GM10266 (cell line): Measurements from ENCODE around the gene GDAP2.

Experiments used
- DNase-seq: peaks from one replicate; pipeline ENCODE4 v3.0.0; 2012; ENCODE audit errors: extremely low spot score
- CTCF ChIP-seq: IDR thresholded peaks from 2 replicates; pipeline ENCODE4 v1.5.1; 2012; ENCODE audit warnings: mild to moderate bottlenecking, low read depth; ENCODE audit not compliant: control insufficient read depth, insufficient read depth; ENCODE audit errors: missing control alignments

The GDAP2 gene

DNA sequence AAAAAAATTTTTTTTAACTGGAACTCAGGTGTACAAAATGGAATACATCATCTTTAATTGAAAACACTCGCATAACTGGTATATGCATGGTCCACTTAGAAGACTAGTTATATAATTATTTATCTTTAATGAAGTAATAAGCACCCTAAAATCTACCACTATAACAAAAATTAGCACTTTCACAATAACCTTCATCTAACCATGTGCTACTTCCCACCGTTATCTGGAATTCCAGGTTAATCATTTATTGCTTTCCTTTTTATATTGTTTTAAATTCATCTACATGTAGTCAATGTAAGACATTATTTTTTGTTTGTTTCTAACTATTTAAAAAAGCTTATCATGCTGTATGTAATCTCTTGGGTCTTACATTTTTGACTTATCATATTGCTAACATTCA, 39.0 kb downstream of the GDAP2 start:
- no peak for TF ChIP-seq CTCF
- DNase-seq, result no peak

DNA sequence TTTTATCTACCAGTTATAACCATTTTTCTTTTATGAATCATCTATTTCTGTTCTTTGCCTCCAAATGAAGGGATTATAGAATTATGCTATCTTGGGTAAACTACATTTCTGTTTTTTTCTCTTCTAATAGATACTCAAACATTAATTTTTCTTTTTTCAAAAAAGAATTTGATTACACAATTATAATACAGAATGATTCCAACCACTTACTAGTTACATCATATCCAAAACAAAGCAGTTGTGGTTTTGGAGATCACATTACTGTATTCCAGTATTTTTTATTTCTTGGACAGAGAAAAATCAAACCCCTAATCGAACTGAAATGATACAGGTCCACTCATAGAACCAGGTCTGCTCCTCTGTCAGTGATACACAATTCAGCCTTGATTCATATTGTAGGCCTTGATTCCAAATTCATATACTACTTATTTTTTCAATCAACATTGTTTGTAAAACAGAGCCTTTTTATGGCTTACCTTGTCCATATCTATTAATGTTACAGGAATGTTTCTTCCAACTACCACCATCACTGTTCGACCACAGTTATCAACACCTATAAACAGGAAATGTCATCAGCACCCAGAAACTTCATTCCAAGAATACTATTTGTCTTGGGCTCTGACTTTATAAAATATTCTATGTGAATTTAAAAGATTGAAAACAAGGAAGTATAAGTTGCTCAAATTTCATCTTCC, 43.2 kb downstream of the GDAP2 start:
- no peak for TF ChIP-seq CTCF
- DNase-seq, result no peak

- no peak for TF ChIP-seq CTCF
- DNase-seq, result no peak
These were observed 45.8 kb downstream of the GDAP2 start for GRCh38 chr1:117883616-117884015.

DNA sequence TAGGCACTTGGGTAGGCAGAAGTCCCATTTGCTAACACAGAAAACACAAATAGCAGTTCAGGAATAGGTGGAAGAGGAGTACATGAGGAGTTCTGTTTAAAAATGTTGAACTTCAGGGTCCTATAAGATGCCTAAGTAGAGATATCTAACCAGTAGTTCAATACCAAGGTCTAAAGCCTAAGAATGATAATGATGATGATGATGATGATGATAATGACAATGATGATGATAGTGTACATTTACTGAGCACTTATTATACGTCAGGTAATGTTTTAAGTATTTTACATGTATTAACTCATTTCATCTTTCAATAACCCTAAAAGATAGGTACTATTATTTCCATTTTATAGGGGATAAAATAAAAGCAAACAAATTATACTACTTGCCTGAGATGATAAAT, 50.1 kb downstream of the GDAP2 start:
- TF ChIP-seq CTCF, result no peak
- DNase-seq, result no peak

- TF ChIP-seq CTCF, result no peak
- no peak for DNase-seq
These were observed 51.6 kb downstream of the GDAP2 start for GRCh38 chr1:117877823-117878222.

- no peak for TF ChIP-seq CTCF
- DNase-seq, result no peak
These were observed 58.4 kb downstream of the GDAP2 start for GRCh38 chr1:117871013-117871412.

DNA sequence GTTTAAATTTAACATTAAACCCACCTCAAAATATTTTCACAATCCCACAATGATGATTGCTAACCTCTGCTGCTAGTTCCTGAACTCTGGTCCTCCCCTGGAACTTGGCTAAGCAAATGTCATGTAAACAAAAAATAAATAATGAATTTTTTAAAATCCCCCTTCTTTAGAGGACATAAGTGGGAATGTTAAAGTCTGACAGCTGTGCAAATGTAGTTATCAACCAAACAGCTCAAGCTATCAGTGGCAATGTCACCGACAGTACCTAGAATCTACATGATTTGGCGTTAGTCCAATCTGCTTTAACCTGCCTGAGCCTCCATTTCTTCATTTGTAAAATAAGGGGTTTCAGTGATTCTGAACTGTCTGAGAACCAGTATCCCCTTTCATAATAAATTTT, 67.7 kb downstream of the GDAP2 start:
- DNase-seq, result no peak
- TF ChIP-seq CTCF, result no peak
